Endothelial cell of umbilical vein (primary cell): Measurements from ENCODE around the gene FRYL.

Source experiments
- EZH2 ChIP-seq: IDR thresholded peaks from 2 replicates; pipeline ENCODE4 v1.6.1; 2012; ENCODE audit warnings: borderline replicate concordance, low read depth, mild to moderate bottlenecking, moderate library complexity, low read length, inconsistent platforms; ENCODE audit not compliant: severe bottlenecking
- POLR2A ChIP-seq: IDR thresholded peaks from 2 replicates; pipeline ENCODE4 v1.6.1; 2012; ENCODE audit warnings: low read depth, mild to moderate bottlenecking, control low read depth, low read length
- POLR2AphosphoS5 ChIP-seq: IDR thresholded peaks from 2 replicates; pipeline ENCODE4 v1.6.1; 2012; ENCODE audit warnings: low read depth, mild to moderate bottlenecking, control low read depth, low read length, moderate library complexity; ENCODE audit not compliant: insufficient read depth
- TF ChIP-seq, protein P1 (sequence below), 2 donors: IDR thresholded peaks; 1 replicate in 1 of 2; 2 replicates in 1 of 2; pipeline ENCODE4 v1.5.1; 2011; ENCODE audit warnings: low read length in 2 of 2, mild to moderate bottlenecking in 2 of 2, moderate library complexity in 2 of 2, control low read depth in 1 of 2, inconsistent platforms in 1 of 2, low read depth in 1 of 2; ENCODE audit not compliant: insufficient read depth in 1 of 2; ENCODE audit errors: extremely low read depth in 1 of 2

- TF ChIP-seq POLR2AphosphoS5: no peak
- TF ChIP-seq EZH2: no peak
- TF ChIP-seq, protein P1, sequence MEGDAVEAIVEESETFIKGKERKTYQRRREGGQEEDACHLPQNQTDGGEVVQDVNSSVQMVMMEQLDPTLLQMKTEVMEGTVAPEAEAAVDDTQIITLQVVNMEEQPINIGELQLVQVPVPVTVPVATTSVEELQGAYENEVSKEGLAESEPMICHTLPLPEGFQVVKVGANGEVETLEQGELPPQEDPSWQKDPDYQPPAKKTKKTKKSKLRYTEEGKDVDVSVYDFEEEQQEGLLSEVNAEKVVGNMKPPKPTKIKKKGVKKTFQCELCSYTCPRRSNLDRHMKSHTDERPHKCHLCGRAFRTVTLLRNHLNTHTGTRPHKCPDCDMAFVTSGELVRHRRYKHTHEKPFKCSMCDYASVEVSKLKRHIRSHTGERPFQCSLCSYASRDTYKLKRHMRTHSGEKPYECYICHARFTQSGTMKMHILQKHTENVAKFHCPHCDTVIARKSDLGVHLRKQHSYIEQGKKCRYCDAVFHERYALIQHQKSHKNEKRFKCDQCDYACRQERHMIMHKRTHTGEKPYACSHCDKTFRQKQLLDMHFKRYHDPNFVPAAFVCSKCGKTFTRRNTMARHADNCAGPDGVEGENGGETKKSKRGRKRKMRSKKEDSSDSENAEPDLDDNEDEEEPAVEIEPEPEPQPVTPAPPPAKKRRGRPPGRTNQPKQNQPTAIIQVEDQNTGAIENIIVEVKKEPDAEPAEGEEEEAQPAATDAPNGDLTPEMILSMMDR (IDR thresholded peaks at IDR 0.05; ENCODE audit: extremely low read depth in 1 of 2, insufficient read depth in 1 of 2, low read depth in 1 of 2, low read length in 2 of 2): no peak
- TF ChIP-seq POLR2A: no peak
Observed at GRCh38 chr4:48489683-48490011, 290.4 kb downstream of the FRYL start.
